ENCODE measurements around the gene LDHB.

- TF ChIP-seq POLR2G (IDR thresholded peaks at IDR 0.05; ENCODE audit: low read depth, low read length) = no peak
- no peak for TF ChIP-seq TRIM25 (IDR thresholded peaks at IDR 0.05; ENCODE audit: borderline replicate concordance)
- TF ChIP-seq, protein P1, sequence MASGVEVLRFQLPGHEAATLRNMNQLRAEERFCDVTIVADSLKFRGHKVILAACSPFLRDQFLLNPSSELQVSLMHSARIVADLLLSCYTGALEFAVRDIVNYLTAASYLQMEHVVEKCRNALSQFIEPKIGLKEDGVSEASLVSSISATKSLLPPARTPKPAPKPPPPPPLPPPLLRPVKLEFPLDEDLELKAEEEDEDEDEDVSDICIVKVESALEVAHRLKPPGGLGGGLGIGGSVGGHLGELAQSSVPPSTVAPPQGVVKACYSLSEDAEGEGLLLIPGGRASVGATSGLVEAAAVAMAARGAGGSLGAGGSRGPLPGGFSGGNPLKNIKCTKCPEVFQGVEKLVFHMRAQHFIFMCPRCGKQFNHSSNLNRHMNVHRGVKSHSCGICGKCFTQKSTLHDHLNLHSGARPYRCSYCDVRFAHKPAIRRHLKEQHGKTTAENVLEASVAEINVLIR (CRISPR knock-in tag; IDR thresholded peaks at IDR 0.05) = no peak
Measured at GRCh38 chr12:21638054-21638891, 19.4 kb downstream of the LDHB start.

Data from K562 (cell line).